Measurements from ENCODE around the gene HOXA5.

Gene HOXA5

GRCh38 chr7:27151341-27151930, 8.0 kb upstream of the HOXA5 start:
- in situ Hi-C loops (cut with MboI; ENCODE audit: low sequenced_read_pairs) = no loop called here

GRCh38 chr7:27150568-27151340, 7.3 kb upstream of the HOXA5 start:
- in situ Hi-C loops (cut with MboI; ENCODE audit: low sequenced_read_pairs) = no loop called here

GRCh38 chr7:27149842-27150567, 6.5 kb upstream of the HOXA5 start:
- in situ Hi-C loops (cut with MboI; ENCODE audit: low sequenced_read_pairs) = no loop called here

- in situ Hi-C loops (cut with MboI; ENCODE audit: low sequenced_read_pairs) = no loop called here
These were observed 5.5 kb upstream of the HOXA5 start for GRCh38 chr7:27148756-27149641.

GRCh38 chr7:27148031-27148755, 4.7 kb upstream of the HOXA5 start:
- in situ Hi-C loops (cut with MboI; ENCODE audit: low sequenced_read_pairs) = no loop called here

GRCh38 chr7:27147199-27148030, 3.9 kb upstream of the HOXA5 start, which contains the start of gene HOXA6:
Gene HOXA6, minus strand, starts transcription at chr7:27147774. Its CDS starts 25 bp downstream, at chr7:27147749.
- in situ Hi-C loops (cut with MboI; ENCODE audit: low sequenced_read_pairs) = no loop called here

GRCh38 chr7:27146491-27147198, 3.2 kb upstream of the HOXA5 start:
- in situ Hi-C loops (cut with MboI; ENCODE audit: low sequenced_read_pairs) = no loop called here

- in situ Hi-C loops (cut with MboI; ENCODE audit: low sequenced_read_pairs) = no loop called here
These were observed 2.5 kb upstream of the HOXA5 start for GRCh38 chr7:27145914-27146412.

GRCh38 chr7:27145165-27145913, 1.9 kb upstream of the HOXA5 start:
- in situ Hi-C loops (cut with MboI; ENCODE audit: low sequenced_read_pairs) = no loop called here

GRCh38 chr7:27144781-27145164, 1.3 kb upstream of the HOXA5 start:
- in situ Hi-C loops (cut with MboI; ENCODE audit: low sequenced_read_pairs) = no loop called here

- in situ Hi-C loops (cut with MboI; ENCODE audit: low sequenced_read_pairs) = no loop called here
These were observed 684 bp upstream of the HOXA5 start for GRCh38 chr7:27143950-27144780.

GRCh38 chr7:27142580-27143022, 880 bp downstream of the HOXA5 start:
- in situ Hi-C loops (cut with MboI; ENCODE audit: low sequenced_read_pairs) = no loop called here

- in situ Hi-C loops (cut with MboI; ENCODE audit: low sequenced_read_pairs) = no loop called here
These were observed 1.4 kb downstream of the HOXA5 start for GRCh38 chr7:27141923-27142579.

- in situ Hi-C loops (cut with MboI; ENCODE audit: low sequenced_read_pairs) = no loop called here
These were observed 2.2 kb downstream of the HOXA5 start for GRCh38 chr7:27141137-27141922.

- in situ Hi-C loops (cut with MboI; ENCODE audit: low sequenced_read_pairs) = no loop called here
These were observed 3.2 kb downstream of the HOXA5 start for GRCh38 chr7:27140126-27140857.

Measured in HL-60/S4 treated with retinoic acid at 250 ng/mL for 4 days and 3 days (cell line).